Progenitor cell of endocrine pancreas (in vitro differentiated cells): Measurements from ENCODE around the gene CD52. TPM values are rescaled to one million over a fixed set of nuclear protein-coding genes. Genes with fewer than 3 reads are reported as not detected.

Experiments used
- DNase-seq: peaks from one replicate; pipeline ENCODE4 v3.0.0; 2021; ENCODE audit warnings: low spot score; ENCODE audit not compliant: unreplicated experiment
- H3K27ac Mint-ChIP-seq: 2 replicates; pipeline ENCODE4 v1.8.0; 2021; ENCODE audit warnings: mild to moderate bottlenecking, moderate library complexity, mixed read lengths
- H3K27me3 Mint-ChIP-seq: 2 replicates; pipeline ENCODE4 v1.8.0; 2021; ENCODE audit warnings: mixed read lengths
- H3K36me3 Mint-ChIP-seq: 2 replicates; pipeline ENCODE4 v1.8.0; 2022; ENCODE audit warnings: mixed read lengths; ENCODE audit not compliant: insufficient read depth
- H3K4me1 Mint-ChIP-seq: 2 replicates; pipeline ENCODE4 v1.8.0; 2021; ENCODE audit warnings: low read depth, mixed read lengths
- H3K4me3 Mint-ChIP-seq: 2 replicates; pipeline ENCODE4 v1.8.0; 2021; ENCODE audit warnings: low read depth, mild to moderate bottlenecking, moderate library complexity, mixed read lengths
- H3K9me3 Mint-ChIP-seq: 2 replicates; pipeline ENCODE4 v1.8.0; 2021; ENCODE audit warnings: low read depth, mixed read lengths
- CTCF ChIP-seq: fragments of 200-600 bp; sonication (generic); IDR thresholded peaks from one replicate; pipeline ENCODE4 v1.5.0; 2021; ENCODE audit warnings: antibody characterized with exemption, mild to moderate bottlenecking; ENCODE audit not compliant: unreplicated experiment
- total RNA-seq: library from RNA; stranded (reverse); gene quantifications from 2 replicates; pipeline ENCODE4 v1.2.1, GENCODE V29; 2021

The CD52 gene
- total RNA-seq, 1 donor from 2014 or later: 0.89 TPM

- no peak overlapping the region for H3K27ac Mint-ChIP-seq
- peaks cover 37% of the 10 kb centered on the region for H3K4me1 Mint-ChIP-seq
- TF ChIP-seq CTCF: no peak
- no peaks in the 10 kb centered on the region for H3K27me3 Mint-ChIP-seq
- no peak for DNase-seq
- H3K9me3 Mint-ChIP-seq: no peaks in the 10 kb centered on the region
- H3K4me3 Mint-ChIP-seq: no peak overlapping the region
- no peaks in the 10 kb centered on the region for H3K36me3 Mint-ChIP-seq
These were observed 32.1 kb downstream of the CD52 start for GRCh38 chr1:26349877-26350244.

- Mint-ChIP-seq H3K4me3 (no peak overlapping the region), H3K4me1 (peaks cover 37% of the 10 kb centered on the region), H3K27me3 (no peaks in the 10 kb centered on the region), H3K36me3 (no peaks in the 10 kb centered on the region), H3K9me3 (no peaks in the 10 kb centered on the region), H3K27ac (peak overlapping the region; percentile 75)
- TF ChIP-seq CTCF: no peak
- DNase-seq: no peak
These were observed 32.6 kb downstream of the CD52 start for GRCh38 chr1:26350343-26350700.

- H3K27me3 Mint-ChIP-seq: peaks cover 2% of the 10 kb centered on the region
- H3K4me3 Mint-ChIP-seq: peak overlapping the region; percentile 11
These were observed 33.2 kb downstream of the CD52 start for GRCh38 chr1:26350701-26351589.

GRCh38 chr1:26351590-26352337, 34.0 kb downstream of the CD52 start:
- peak overlapping the region; percentile 75 for H3K27ac Mint-ChIP-seq
- no peak for DNase-seq
- H3K9me3 Mint-ChIP-seq: no peaks in the 10 kb centered on the region

More at GRCh38 chr1:26350701-26351589, 33.2 kb downstream of the CD52 start:
- DNase-seq: no peak
- H3K9me3 Mint-ChIP-seq: no peaks in the 10 kb centered on the region
- peaks cover 39% of the 10 kb centered on the region for H3K4me1 Mint-ChIP-seq
- H3K36me3 Mint-ChIP-seq: no peaks in the 10 kb centered on the region
- peak overlapping the region; percentile 75 for H3K27ac Mint-ChIP-seq
- no peak for TF ChIP-seq CTCF

More at GRCh38 chr1:26351590-26352337, 34.0 kb downstream of the CD52 start:
- H3K27me3 Mint-ChIP-seq: peaks cover 2% of the 10 kb centered on the region
- peaks cover 39% of the 10 kb centered on the region for H3K4me1 Mint-ChIP-seq
- peak overlapping the region; percentile 0 for H3K4me3 Mint-ChIP-seq
- no peaks in the 10 kb centered on the region for H3K36me3 Mint-ChIP-seq
- TF ChIP-seq CTCF: no peak
